Spleen (tissue), 7 donors: Measurements from ENCODE around the gene PAX5.

Experiments
- POLR2A ChIP-seq, 3 donors: fragments of 450-650 bp; IDR thresholded peaks; one replicate each; pipeline ENCODE4 v1.5.1; 2017; ENCODE audit warnings: antibody characterized with exemption in 3 of 3, mild to moderate bottlenecking in 1 of 3
- POLR2AphosphoS5 ChIP-seq, 3 donors: sonication (generic); formaldehyde crosslinking; IDR thresholded peaks; one replicate each; pipeline ENCODE4 v1.5.1; 2017; ENCODE audit warnings: antibody characterized with exemption in 3 of 3
- TF ChIP-seq, protein P1 (sequence below), 11 experiments: fragments of 200-600 bp in 7 of 11; fragments of 450-650 bp in 4 of 11; sonication (generic) in 4 of 11; IDR thresholded peaks in 8 of 11; conservative IDR thresholded peaks in 3 of 11; 1 replicate in 7 of 11; 2 replicates in 4 of 11; pipeline versions ENCODE4 v1.4.0 to v1.8.0; 2016 to 2021; ENCODE audit warnings: antibody characterized with exemption in 11 of 11, inconsistent platforms in 4 of 11, mild to moderate bottlenecking in 1 of 11
- donor health status: DM: no; HTN: no; CAD: no; lungs with moderate emphysema.
- donor health status: DM: no; HTN: no; CAD: no.
- donor health status: DM: no; HTN: no; CAD: no.

DNA sequence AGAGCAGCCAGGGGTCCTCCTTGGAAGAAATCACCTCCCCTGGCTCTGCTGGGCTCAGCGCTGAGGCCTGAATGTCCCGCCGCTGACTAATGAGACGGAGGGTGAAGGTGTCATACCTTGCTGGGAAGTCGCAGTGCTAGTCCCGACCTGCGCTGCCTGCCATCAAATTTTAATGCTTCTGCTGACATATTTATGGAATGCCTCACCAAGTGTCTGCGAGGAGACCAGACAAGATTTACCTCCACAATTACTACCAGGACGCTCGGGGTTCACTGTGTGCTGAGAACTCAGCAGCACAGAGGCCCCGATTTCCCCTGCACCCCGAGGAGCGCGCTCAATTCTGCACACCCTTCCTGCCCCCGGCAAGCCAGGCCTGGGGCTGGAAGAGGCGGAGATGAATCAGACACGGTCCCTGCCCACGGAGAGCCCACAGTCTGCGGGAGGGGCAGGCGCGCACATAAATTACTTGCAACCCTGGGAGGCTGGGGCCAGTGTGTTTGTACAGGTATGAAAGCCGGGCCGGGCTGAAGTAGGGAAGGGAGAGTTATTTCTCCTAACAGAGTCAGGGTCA is 175.2 kb downstream of the PAX5 start:
- TF ChIP-seq, protein P1, sequence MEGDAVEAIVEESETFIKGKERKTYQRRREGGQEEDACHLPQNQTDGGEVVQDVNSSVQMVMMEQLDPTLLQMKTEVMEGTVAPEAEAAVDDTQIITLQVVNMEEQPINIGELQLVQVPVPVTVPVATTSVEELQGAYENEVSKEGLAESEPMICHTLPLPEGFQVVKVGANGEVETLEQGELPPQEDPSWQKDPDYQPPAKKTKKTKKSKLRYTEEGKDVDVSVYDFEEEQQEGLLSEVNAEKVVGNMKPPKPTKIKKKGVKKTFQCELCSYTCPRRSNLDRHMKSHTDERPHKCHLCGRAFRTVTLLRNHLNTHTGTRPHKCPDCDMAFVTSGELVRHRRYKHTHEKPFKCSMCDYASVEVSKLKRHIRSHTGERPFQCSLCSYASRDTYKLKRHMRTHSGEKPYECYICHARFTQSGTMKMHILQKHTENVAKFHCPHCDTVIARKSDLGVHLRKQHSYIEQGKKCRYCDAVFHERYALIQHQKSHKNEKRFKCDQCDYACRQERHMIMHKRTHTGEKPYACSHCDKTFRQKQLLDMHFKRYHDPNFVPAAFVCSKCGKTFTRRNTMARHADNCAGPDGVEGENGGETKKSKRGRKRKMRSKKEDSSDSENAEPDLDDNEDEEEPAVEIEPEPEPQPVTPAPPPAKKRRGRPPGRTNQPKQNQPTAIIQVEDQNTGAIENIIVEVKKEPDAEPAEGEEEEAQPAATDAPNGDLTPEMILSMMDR (IDR thresholded peaks at IDR 0.05 in 8 of 11, conservative IDR thresholded peaks at IDR 0.05 in 3 of 11): no peak
- TF ChIP-seq POLR2AphosphoS5 (IDR thresholded peaks at IDR 0.05) (no peak), POLR2A (IDR thresholded peaks at IDR 0.05) (no peak)
